ENCODE results near the gene VOPP1. TPM values are rescaled to one million over a fixed set of nuclear protein-coding genes. Genes with fewer than 3 reads are reported as not detected.

Gene VOPP1
- total RNA-seq, 4 donors from 2014 or later, result 22.1 to 58.9 (median 39.8) TPM

GRCh38 chr7:55437375-55437774, 134.9 kb downstream of the VOPP1 start:
- no peaks in the 10 kb centered on the region for H3K9me3 ChIP-seq
- no peaks in the 10 kb centered on the region for H3K27me3 ChIP-seq
- H3K4me3 ChIP-seq, result no peak overlapping the region
- no peaks in the 10 kb centered on the region for H3K36me3 ChIP-seq
- no peak for DNase-seq
- H3K27ac ChIP-seq, result no peak overlapping the region
- TF ChIP-seq CTCF (IDR thresholded peaks at IDR 0.05) (no peak), POLR2A (IDR thresholded peaks at IDR 0.05) (no peak)
- no peaks in the 10 kb centered on the region for H3K4me1 ChIP-seq
- intact Hi-C loops (cut with DNase I; ENCODE audit: low total_unique reads), result no loop called here

- H3K4me3 ChIP-seq, result no peak overlapping the region
- DNase-seq, result no peak
- H3K4me1 ChIP-seq, result no peaks in the 10 kb centered on the region
- TF ChIP-seq CTCF (IDR thresholded peaks at IDR 0.05) (no peak), POLR2A (IDR thresholded peaks at IDR 0.05) (no peak)
- intact Hi-C loops (cut with DNase I; ENCODE audit: low total_unique reads), result no loop called here
- no peaks in the 10 kb centered on the region for H3K27me3 ChIP-seq
- H3K9me3 ChIP-seq, result no peaks in the 10 kb centered on the region
- no peaks in the 10 kb centered on the region for H3K36me3 ChIP-seq
- no peak overlapping the region for H3K27ac ChIP-seq
Measured at GRCh38 chr7:55436457-55436856, 135.8 kb downstream of the VOPP1 start.

GRCh38 chr7:55435466-55435865, 136.8 kb downstream of the VOPP1 start:
- no peak for DNase-seq
- TF ChIP-seq CTCF (IDR thresholded peaks at IDR 0.05), result no peak
- no peak for TF ChIP-seq POLR2A (IDR thresholded peaks at IDR 0.05)
- Histone ChIP-seq H3K4me3 (no peak overlapping the region), H3K27ac (no peak overlapping the region), H3K27me3 (no peaks in the 10 kb centered on the region), H3K36me3 (no peaks in the 10 kb centered on the region), H3K9me3 (no peaks in the 10 kb centered on the region), H3K4me1 (no peaks in the 10 kb centered on the region)
- intact Hi-C loops (cut with DNase I; ENCODE audit: low total_unique reads), result no loop called here

- intact Hi-C loops (cut with DNase I; ENCODE audit: low total_unique reads), result no loop called here
- H3K36me3 ChIP-seq, result no peaks in the 10 kb centered on the region
- TF ChIP-seq CTCF (IDR thresholded peaks at IDR 0.05), result peak in 3 of 4 experiments; percentile 21 to 29 (median 26)
- TF ChIP-seq POLR2A (IDR thresholded peaks at IDR 0.05), result no peak
Measured at GRCh38 chr7:55432939-55433784, 139.1 kb downstream of the VOPP1 start.

GRCh38 chr7:55432506-55432905, 139.8 kb downstream of the VOPP1 start:
- no peak overlapping the region for H3K27ac ChIP-seq
- DNase-seq, result no peak
- no peaks in the 10 kb centered on the region for H3K36me3 ChIP-seq
- no peaks in the 10 kb centered on the region for H3K4me1 ChIP-seq
- no peaks in the 10 kb centered on the region for H3K9me3 ChIP-seq
- H3K4me3 ChIP-seq, result no peak overlapping the region
- intact Hi-C loops (cut with DNase I; ENCODE audit: low total_unique reads), result no loop called here
- TF ChIP-seq CTCF (IDR thresholded peaks at IDR 0.05), result no peak
- no peak for TF ChIP-seq POLR2A (IDR thresholded peaks at IDR 0.05)
- no peaks in the 10 kb centered on the region for H3K27me3 ChIP-seq

More at GRCh38 chr7:55432939-55433784, 139.1 kb downstream of the VOPP1 start:
- Histone ChIP-seq H3K27me3 (no peaks in the 10 kb centered on the region), H3K4me1 (no peaks in the 10 kb centered on the region), H3K27ac (no peak overlapping the region), H3K4me3 (no peak overlapping the region), H3K9me3 (no peaks in the 10 kb centered on the region)
- no peak for DNase-seq

All from uterus (tissue), 4 donors.